H1 (cell line): ENCODE results near the gene ABLIM1. TPM values are rescaled to one million over a fixed set of nuclear protein-coding genes. Genes with fewer than 3 reads are reported as not detected.

Experiments used
- CTCF ChIA-PET: fragments of 300-600 bp; sonication (Branson Sonifier 250); formaldehyde crosslinking; loops from one replicate; lab custom pipeline; 2021; ENCODE audit not compliant: partially characterized antibody; lab: Charles Lee
- POLR2A ChIA-PET: fragments of 300-600 bp; sonication (Branson Sonifier 250); formaldehyde crosslinking; loops from one replicate; lab custom pipeline; 2021; ENCODE audit warnings: inconsistent platforms; ENCODE audit not compliant: partially characterized antibody; lab: Charles Lee
- DNase-seq, 2 experiments: peaks; one replicate each; pipeline versions ENCODE4 v3.0.0 to v3.0.0-alpha.2; 2010 to 2022; ENCODE audit warnings: low spot score in 2 of 2, low read depth in 1 of 2, mixed read lengths in 1 of 2
- FAIRE-seq: peaks from 2 replicates; lab custom pipeline; 2011; peaks lifted over from hg19 to GRCh38; lab: Jason Lieb, UNC
- H2AFZ ChIP-seq: 2 replicates; pipeline ENCODE4 v1.8.1; 2012; ENCODE audit warnings: low read length, inconsistent platforms
- H2AK5ac ChIP-seq: 2 replicates; pipeline ENCODE4 v1.6.1; 2013; ENCODE audit warnings: low read depth, low read length
- H2BK120ac ChIP-seq: replicated peaks from 2 replicates; pipeline ENCODE3; 2013; ENCODE audit warnings: low read depth, low read length, inconsistent platforms
- H2BK12ac ChIP-seq: 2 replicates; pipeline ENCODE4 v1.6.1; 2013; ENCODE audit warnings: low read depth, low read length
- H2BK15ac ChIP-seq: 2 replicates; pipeline ENCODE4 v1.6.1; 2013; ENCODE audit warnings: low read length
- H2BK20ac ChIP-seq: 2 replicates; pipeline ENCODE4 v1.6.1; 2013; ENCODE audit warnings: low read length
- H2BK5ac ChIP-seq: 2 replicates; pipeline ENCODE4 v1.6.1; 2013; ENCODE audit warnings: low read depth, low read length
- H3K14ac ChIP-seq: 2 replicates; pipeline ENCODE4 v1.6.1; 2013; ENCODE audit warnings: inconsistent platforms; ENCODE audit not compliant: insufficient read length
- H3K18ac ChIP-seq: 2 replicates; pipeline ENCODE4 v1.6.1; 2013; ENCODE audit warnings: low read length; ENCODE audit errors: extremely low read depth
- H3K23ac ChIP-seq: 2 replicates; pipeline ENCODE4 v1.6.1; 2013; ENCODE audit warnings: inconsistent platforms; ENCODE audit not compliant: insufficient read length
- H3K23me2 ChIP-seq: 2 replicates; pipeline ENCODE4 v1.6.1; 2013; ENCODE audit warnings: low read depth, low read length
- H3K27ac ChIP-seq: 2 replicates; pipeline ENCODE4 v1.6.1; 2011; ENCODE audit warnings: low read depth, low read length, inconsistent platforms
- H3K27me3 ChIP-seq, 4 experiments: replicated peaks in 1 of 4; 1 replicate in 1 of 4; 2 replicates in 3 of 4; pipeline versions ENCODE4 v1.6.1 to v1.8.1; 2011 to 2013; ENCODE audit warnings: low read length in 3 of 4, mild to moderate bottlenecking in 3 of 4, inconsistent platforms in 2 of 4, mixed read lengths in 2 of 4, moderate library complexity in 1 of 4; ENCODE audit not compliant: control insufficient read depth in 3 of 4, insufficient read depth in 3 of 4; ENCODE audit errors: extremely low read depth in 1 of 4
- H3K36me3 ChIP-seq, 4 experiments: 2 replicates each; pipeline versions ENCODE4 v1.6.1 to v1.8.1; 2011 to 2013; ENCODE audit warnings: mild to moderate bottlenecking in 4 of 4, low read length in 3 of 4, moderate library complexity in 2 of 4, control low read depth in 1 of 4, inconsistent platforms in 1 of 4; ENCODE audit not compliant: insufficient read depth in 4 of 4, control insufficient read depth in 2 of 4
- H3K4ac ChIP-seq: replicated peaks from 2 replicates; pipeline ENCODE3; 2013; ENCODE audit warnings: low read length, low read depth, mixed read lengths, inconsistent platforms; ENCODE audit not compliant: insufficient read length
- H3K4me1 ChIP-seq, 4 experiments: replicated peaks in 1 of 4; 1 replicate in 1 of 4; 2 replicates in 3 of 4; pipeline versions ENCODE4 v1.6.1 to v1.8.1; 2011 to 2013; ENCODE audit warnings: low read length in 3 of 4, inconsistent platforms in 2 of 4, mixed read lengths in 1 of 4; ENCODE audit not compliant: insufficient read depth in 4 of 4, control insufficient read depth in 3 of 4
- H3K4me2 ChIP-seq, 2 experiments: 2 replicates each; pipeline versions ENCODE4 v1.6.1 to v1.8.1; 2011 to 2013; ENCODE audit warnings: low read depth in 2 of 2, low read length in 2 of 2, control low read depth in 1 of 2, inconsistent platforms in 1 of 2, mild to moderate bottlenecking in 1 of 2; ENCODE audit not compliant: insufficient read depth in 1 of 2
- H3K4me3 ChIP-seq, 4 experiments: fragments of 200-600, 300-600 bp in 1 of 4; sonication (generic), shearing (Covaris generic), sonication (Bioruptor Twin) in 1 of 4; 2 replicates each; pipeline versions ENCODE4 v1.5.1 to v1.8.1; 2011 to 2016; ENCODE audit warnings: low read length in 4 of 4, low read depth in 3 of 4, control low read depth in 2 of 4, inconsistent platforms in 2 of 4, mild to moderate bottlenecking in 2 of 4, mixed read lengths in 1 of 4, moderate library complexity in 1 of 4; ENCODE audit not compliant: insufficient read depth in 2 of 4; ENCODE audit errors: extremely low read depth in 1 of 4
- H3K56ac ChIP-seq: replicated peaks from 2 replicates; pipeline ENCODE3; 2013; ENCODE audit warnings: low read depth, mild to moderate bottlenecking, mixed read lengths, low read length, inconsistent platforms; ENCODE audit not compliant: insufficient read length
- H3K79me1 ChIP-seq: 2 replicates; pipeline ENCODE4 v1.6.1; 2013; ENCODE audit warnings: low read depth, low read length, control low read depth
- H3K79me2 ChIP-seq, 2 experiments: 2 replicates each; pipeline versions ENCODE4 v1.6.1 to v1.8.1; 2012 to 2013; ENCODE audit warnings: low read length in 2 of 2, mild to moderate bottlenecking in 2 of 2, inconsistent platforms in 1 of 2; ENCODE audit not compliant: insufficient read depth in 2 of 2, control insufficient read depth in 1 of 2
- H3K9ac ChIP-seq, 4 experiments: replicated peaks in 1 of 4; 1 replicate in 1 of 4; 2 replicates in 3 of 4; pipeline versions ENCODE4 v1.6.1 to v1.8.1; 2011 to 2013; ENCODE audit warnings: low read depth in 3 of 4, low read length in 3 of 4, control low read depth in 2 of 4, mild to moderate bottlenecking in 2 of 4, moderate library complexity in 2 of 4, inconsistent platforms in 1 of 4; ENCODE audit errors: extremely low read depth in 1 of 4
- H3K9me3 ChIP-seq, 2 experiments: 2 replicates each; pipeline versions ENCODE4 v1.6.1 to v1.8.1; 2012 to 2013; ENCODE audit warnings: mild to moderate bottlenecking in 2 of 2, moderate library complexity in 2 of 2, control low read depth in 1 of 2, inconsistent platforms in 1 of 2, low read depth in 1 of 2, low read length in 1 of 2, mixed read lengths in 1 of 2; ENCODE audit not compliant: insufficient read depth in 2 of 2
- H4K20me1 ChIP-seq, 2 experiments: replicated peaks in 1 of 2; 2 replicates each; pipeline versions ENCODE3 to v1.8.1; 2011 to 2013; ENCODE audit warnings: inconsistent platforms in 2 of 2, low read length in 2 of 2, mild to moderate bottlenecking in 1 of 2; ENCODE audit not compliant: insufficient read depth in 2 of 2, control insufficient read depth in 1 of 2
- H4K5ac ChIP-seq: 2 replicates; pipeline ENCODE4 v1.6.1; 2013; ENCODE audit warnings: low read length, low read depth, mixed read lengths, inconsistent platforms; ENCODE audit not compliant: insufficient read length
- H4K8ac ChIP-seq: 2 replicates; pipeline ENCODE4 v1.8.0; 2013; ENCODE audit warnings: mild to moderate bottlenecking, moderate library complexity, low read length, inconsistent platforms; ENCODE audit not compliant: insufficient read depth; ENCODE audit errors: extremely low read depth
- H4K91ac ChIP-seq: replicated peaks from 2 replicates; pipeline ENCODE3; 2013; ENCODE audit warnings: low read length, mixed read lengths, inconsistent platforms; ENCODE audit not compliant: insufficient read length
- BRCA1 ChIP-seq: IDR thresholded peaks from 2 replicates; pipeline ENCODE4 v1.6.1; 2012; ENCODE audit warnings: low read depth, low read length, improper control_type of control experiment
- CREB1 ChIP-seq: IDR thresholded peaks from 2 replicates; pipeline ENCODE4 v1.6.1; 2012; ENCODE audit warnings: inconsistent platforms
- KDM4A ChIP-seq: IDR thresholded peaks from one replicate; pipeline ENCODE4 v1.7.1; 2012; ENCODE audit warnings: low read depth, mild to moderate bottlenecking, moderate library complexity, low read length, inconsistent platforms; ENCODE audit not compliant: severe bottlenecking
- POLR2AphosphoS5 ChIP-seq: IDR thresholded peaks from 2 replicates; pipeline ENCODE4 v1.6.1; 2011; ENCODE audit warnings: low read depth, low read length
- RFX5 ChIP-seq: IDR thresholded peaks from 2 replicates; pipeline ENCODE4 v1.6.1; 2011; ENCODE audit warnings: low read depth, low read length, improper control_type of control experiment, borderline replicate concordance
- SIX5 ChIP-seq: IDR thresholded peaks from 2 replicates; pipeline ENCODE4 v1.6.1; 2011; ENCODE audit warnings: mild to moderate bottlenecking, low read depth, low read length
- YY1 ChIP-seq: IDR thresholded peaks from 2 replicates; pipeline ENCODE4 v1.6.1; 2011; ENCODE audit warnings: low read depth, mild to moderate bottlenecking, low read length
- WGBS, 2 experiments: shearing (Covaris generic) in 1 of 2; methylation state at CpG; one replicate each; pipeline versions ENCODE4 v1.1.6 to v1.1.7; 2013 to 2015; ENCODE audit warnings: low lambda C conversion rate in 2 of 2, mixed read lengths in 2 of 2, inconsistent platforms in 1 of 2, low coverage in 1 of 2, missing lambda C conversion rate in 1 of 2; ENCODE audit not compliant: insufficient replicate concordance in 2 of 2, insufficient coverage in 1 of 2, insufficient read length in 1 of 2; ENCODE audit errors: extremely low coverage in 1 of 2, missing lambda C conversion rate in 1 of 2; 5-methylcytosine and 5-hydroxymethylcytosine counted together
- polyA plus RNA-seq, 7 experiments: library from polyadenylated mRNA; depleted of rRNA in 3 of 7; stranded (reverse) in 5 of 7; unstranded in 2 of 7; fragments of >200 nt in 5 of 7; fragments of 200-250 nt in 2 of 7; gene quantifications; 1 replicate in 5 of 7; 2 replicates in 1 of 7; 4 replicates in 1 of 7; pipeline versions ENCODE4 v1.2.1 to v1.2.3, GENCODE V29; 2011 to 2013; ENCODE audit warnings: missing spikeins in 2 of 7, mixed read lengths in 2 of 7
- total RNA-seq: library from RNA; stranded (reverse); fragmentation: NEBNext Ultra II Directional; extraction: Animal tissue kit (Norgen Biotek cat#: 25700); gene quantifications from 2 replicates; pipeline ENCODE4 v1.2.1, GENCODE V29; 2021
- TF ChIP-seq, protein P1 (sequence below): IDR thresholded peaks from 2 replicates; pipeline ENCODE4 v1.6.1; 2012; ENCODE audit warnings: inconsistent platforms

Gene ABLIM1
- total and polyA plus RNA-seq, 2 of the 8 experiments (the other 6 are each of a cell fraction or from before 2014, with no cell fraction given), result 51.2 to 51.7 TPM

DNA sequence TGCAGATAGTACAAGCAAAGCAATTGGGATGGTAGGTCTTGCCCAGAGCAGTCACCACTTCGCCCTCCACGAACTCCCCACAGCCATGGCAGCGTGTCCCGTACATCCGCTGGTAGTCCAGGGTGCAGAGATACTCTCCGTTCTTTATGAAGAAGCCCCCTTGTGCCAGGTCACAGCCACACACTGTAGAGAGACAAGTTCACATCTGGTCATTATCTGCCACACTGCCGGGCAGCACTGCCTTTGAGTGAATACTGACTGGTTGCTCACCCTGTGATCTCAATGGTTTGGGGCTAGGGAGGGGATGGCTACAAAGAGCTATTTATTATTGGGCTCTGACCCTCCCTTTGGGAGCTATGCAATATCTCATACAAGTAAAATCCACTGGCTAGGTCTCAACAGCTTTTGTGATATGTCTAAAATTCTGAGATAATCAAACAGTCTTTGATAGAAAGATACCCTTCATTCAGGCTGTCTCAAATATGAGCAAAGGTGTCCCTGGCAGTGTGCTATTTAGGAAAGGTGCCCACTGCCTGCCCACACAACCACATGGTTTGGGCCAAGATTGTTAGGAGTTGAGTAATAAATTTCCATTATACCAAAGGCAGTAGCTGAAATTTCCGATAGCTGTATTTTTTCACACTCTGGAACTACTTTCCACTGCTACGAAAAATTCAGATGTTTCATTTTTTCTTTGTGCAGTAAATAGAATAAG is 82.5 kb downstream of the ABLIM1 start:
- no peak overlapping the region for H3K4me2 ChIP-seq

More for the DNA sequence above, 82.5 kb downstream of the ABLIM1 start:
- Histone ChIP-seq H4K8ac (no peak overlapping the region), H2BK15ac (no peak overlapping the region), H2AK5ac (no peak overlapping the region), H3K9me3 (no peaks in the 10 kb centered on the region), H4K5ac (no peak overlapping the region), H4K20me1 (no peaks in the 10 kb centered on the region), H3K27ac (no peak overlapping the region), H2BK20ac (no peak overlapping the region), H2BK5ac (no peak overlapping the region), H2BK12ac (no peak overlapping the region), H3K79me2 (no peaks in the 10 kb centered on the region), H4K91ac (no peak overlapping the region), H3K18ac (no peak overlapping the region), H3K36me3 (no peaks in the 10 kb centered on the region), H3K79me1 (no peaks in the 10 kb centered on the region), H2BK120ac (no peak overlapping the region), H3K9ac (no peak overlapping the region), H3K56ac (no peak overlapping the region), H2AFZ (no peak overlapping the region), H3K4ac (no peak overlapping the region), H3K14ac (no peak overlapping the region), H3K4me3 (no peak overlapping the region), H3K27me3 (no peaks in the 10 kb centered on the region), H3K23ac (no peak overlapping the region), H3K23me2 (no peaks in the 10 kb centered on the region; the same call in 1 of the 2 replicates), H3K4me1 (peaks cover 0 to 3% (median 0%) of the 10 kb centered on the region in 4 experiments; a peak in 1 of 7 replicates)
- ChIA-PET CTCF (interaction anchor here (0.6 to 2.4 kb wide), 7 partner anchors 12 to 187 kb away, joined by 3 to 11 read pairs (median 3); no protein-coding TSS in a partner anchor), POLR2A (no interaction called here)
- WGBS, 2 experiments, result 92% methylated on average over 9 of the region's 9 CpGs; no CpG with 5 or more reads in 1 of the 2 experiments
- no peak for DNase-seq
- no peak for FAIRE-seq
- TF ChIP-seq, protein P1, sequence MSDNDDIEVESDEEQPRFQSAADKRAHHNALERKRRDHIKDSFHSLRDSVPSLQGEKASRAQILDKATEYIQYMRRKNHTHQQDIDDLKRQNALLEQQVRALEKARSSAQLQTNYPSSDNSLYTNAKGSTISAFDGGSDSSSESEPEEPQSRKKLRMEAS, result no peak
- TF ChIP-seq POLR2AphosphoS5 (no peak), BRCA1 (no peak), SIX5 (no peak), KDM4A (no peak), RFX5 (no peak), YY1 (no peak), CREB1 (no peak)
